GM12878 (cell line): ENCODE data around the gene EEF1G. TPM values are rescaled to one million over a fixed set of nuclear protein-coding genes. Genes with fewer than 3 reads are reported as not detected.

ENCODE experiments used
- BCL3 ChIP-seq: IDR thresholded peaks from 2 replicates; pipeline ENCODE4 v1.6.1; 2011; ENCODE audit warnings: borderline replicate concordance, low read depth, mild to moderate bottlenecking, moderate library complexity, low read length; ENCODE audit not compliant: insufficient read depth, poor library complexity, severe bottlenecking
- CEBPZ ChIP-seq: fragments of 150-350 bp; IDR thresholded peaks from 2 replicates; pipeline ENCODE4 v1.6.1; 2016; ENCODE audit warnings: low read depth, low read length
- DPF2 ChIP-seq: fragments of 450-650 bp; IDR thresholded peaks from 2 replicates; pipeline ENCODE4 v1.6.1; 2017; ENCODE audit warnings: mild to moderate bottlenecking
- EED ChIP-seq: sonication (generic); IDR thresholded peaks from 2 replicates; pipeline ENCODE4 v1.6.1; 2016; ENCODE audit warnings: antibody characterized with exemption, low read depth
- GABPA ChIP-seq: IDR thresholded peaks from 2 replicates; pipeline ENCODE4 v1.6.1; 2014; ENCODE audit warnings: antibody characterized with exemption, low read depth, mild to moderate bottlenecking, inconsistent platforms
- HDGF ChIP-seq: fragments of 450-650 bp; IDR thresholded peaks from 2 replicates; pipeline ENCODE4 v1.6.1; 2016; ENCODE audit warnings: antibody characterized with exemption
- IKZF1 ChIP-seq: fragments of 450-650 bp; conservative IDR thresholded peaks from 2 replicates; pipeline ENCODE4 v1.6.1; 2017; ENCODE audit warnings: antibody characterized with exemption, mild to moderate bottlenecking
- IRF3 ChIP-seq: fragments of 450-650 bp; IDR thresholded peaks from 2 replicates; pipeline ENCODE4 v1.6.1; 2014; ENCODE audit warnings: mild to moderate bottlenecking
- JUNB ChIP-seq: IDR thresholded peaks from 2 replicates; pipeline ENCODE4 v1.6.1; 2016; ENCODE audit warnings: antibody characterized with exemption, mild to moderate bottlenecking
- LARP7 ChIP-seq: fragments of 450-650 bp; IDR thresholded peaks from 2 replicates; pipeline ENCODE4 v1.6.1; 2017; ENCODE audit warnings: mild to moderate bottlenecking
- MEF2B ChIP-seq: fragments of 450-650 bp; IDR thresholded peaks from 2 replicates; pipeline ENCODE4 v1.6.1; 2018; ENCODE audit warnings: mild to moderate bottlenecking, moderate library complexity; ENCODE audit not compliant: partially characterized antibody, poor library complexity, severe bottlenecking
- POLR2AphosphoS5 ChIP-seq: IDR thresholded peaks from 2 replicates; pipeline ENCODE4 v1.6.1; 2011; ENCODE audit warnings: mild to moderate bottlenecking, low read length, inconsistent platforms
- RBBP5 ChIP-seq: fragments of 200-600 bp; sonication (generic); conservative IDR thresholded peaks from 2 replicates; pipeline ENCODE4 v1.6.1; 2016
- REST ChIP-seq: IDR thresholded peaks from 2 replicates; pipeline ENCODE4 v1.6.1; 2012; ENCODE audit warnings: mild to moderate bottlenecking, low read depth, low read length
- RUNX3 ChIP-seq: IDR thresholded peaks from 2 replicates; pipeline ENCODE4 v1.6.1; 2012; ENCODE audit warnings: low read length, inconsistent platforms
- SMC3 ChIP-seq: IDR thresholded peaks from 2 replicates; pipeline ENCODE4 v1.6.1; 2011; ENCODE audit warnings: low read length, improper control_type of control experiment, borderline replicate concordance
- SREBF2 ChIP-seq: IDR thresholded peaks from 2 replicates; pipeline ENCODE4 v1.6.1; 2012; ENCODE audit warnings: mild to moderate bottlenecking, low read length
- YBX1 ChIP-seq: fragments of 450-650 bp; IDR thresholded peaks from 2 replicates; pipeline ENCODE4 v1.6.1; 2016; ENCODE audit warnings: antibody characterized with exemption
- ZNF384 ChIP-seq: IDR thresholded peaks from 2 replicates; pipeline ENCODE4 v1.6.1; 2012; ENCODE audit warnings: low read depth, mild to moderate bottlenecking, low read length, improper control_type of control experiment, borderline replicate concordance
- polyA plus RNA-seq, 11 experiments: library from polyadenylated mRNA; depleted of rRNA in 4 of 11; unstranded in 6 of 11; stranded (reverse) in 5 of 11; fragments of >200 nt; fragmentation: Nextera tagmentation in 4 of 11; fragmentation: Illumina TruSeq in 1 of 11; extraction: Ambion mirVana in 4 of 11; extraction: Trizol in 1 of 11; gene quantifications; 1 replicate in 1 of 11; 2 replicates in 10 of 11; pipeline versions ENCODE4 v1.2.1 to v1.2.3, GENCODE V29; 2011 to 2016; ENCODE audit warnings: inconsistent platforms in 2 of 11, missing spikeins in 2 of 11, low read depth in 1 of 11
- total RNA-seq, 4 experiments: library from RNA; depleted of rRNA in 3 of 4; stranded (reverse); fragments of >200 nt in 3 of 4; fragmentation: Illumina TruSeq in 1 of 4; extraction: Trizol in 1 of 4; gene quantifications; 2 replicates each; pipeline versions ENCODE4 v1.2.1 to v1.2.3, GENCODE V29; 2013 to 2021
- TF ChIP-seq, protein P1 (sequence below): IDR thresholded peaks from 2 replicates; pipeline ENCODE4 v1.6.1; 2011; ENCODE audit warnings: mild to moderate bottlenecking, low read depth, low read length, moderate library complexity; ENCODE audit not compliant: insufficient replicate concordance

Gene EEF1G
- total and polyA plus RNA-seq, 10 of the 15 experiments (the other 5 are each of a cell fraction or from before 2014, with no cell fraction given): 850 to 2,739 (median 2,277) TPM

GRCh38 chr11:62621567-62622470 is 48.1 kb upstream of the EEF1G start, which contains the start of gene B3GAT3 (continued):
- no peak for TF ChIP-seq JUNB
- TF ChIP-seq DPF2: peak; percentile 66; the same call in 1 of the 2 replicates
- no peak for TF ChIP-seq ZNF384
- peak; percentile 59; the same call in 1 of the 2 replicates for TF ChIP-seq EED
- TF ChIP-seq MEF2B: peak; percentile 29
- TF ChIP-seq YBX1: no peak
- TF ChIP-seq LARP7: peak; percentile 47; the same call in 1 of the 2 replicates
- TF ChIP-seq RBBP5: no peak
- no peak for TF ChIP-seq REST
- no peak for TF ChIP-seq SMC3
- peak; percentile 96 for TF ChIP-seq HDGF
- TF ChIP-seq IKZF1: peak; percentile 88
- peak; percentile 87 for TF ChIP-seq BCL3
- peak; percentile 74; the same call in 1 of the 2 replicates for TF ChIP-seq POLR2AphosphoS5
- TF ChIP-seq, protein P1, sequence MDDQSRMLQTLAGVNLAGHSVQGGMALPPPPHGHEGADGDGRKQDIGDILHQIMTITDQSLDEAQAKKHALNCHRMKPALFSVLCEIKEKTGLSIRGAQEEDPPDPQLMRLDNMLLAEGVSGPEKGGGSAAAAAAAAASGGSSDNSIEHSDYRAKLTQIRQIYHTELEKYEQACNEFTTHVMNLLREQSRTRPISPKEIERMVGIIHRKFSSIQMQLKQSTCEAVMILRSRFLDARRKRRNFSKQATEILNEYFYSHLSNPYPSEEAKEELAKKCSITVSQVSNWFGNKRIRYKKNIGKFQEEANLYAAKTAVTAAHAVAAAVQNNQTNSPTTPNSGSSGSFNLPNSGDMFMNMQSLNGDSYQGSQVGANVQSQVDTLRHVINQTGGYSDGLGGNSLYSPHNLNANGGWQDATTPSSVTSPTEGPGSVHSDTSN: peak; percentile 43
- peak; percentile 95 for TF ChIP-seq GABPA
- TF ChIP-seq CEBPZ: no peak
- peak; percentile 68 for TF ChIP-seq SREBF2
- TF ChIP-seq RUNX3: peak; percentile 52
- TF ChIP-seq IRF3: no peak
